Body of pancreas (tissue), 4 donors: Measurements from ENCODE around the gene POC1A.

Source experiments
- POLR2A ChIP-seq, 3 donors: fragments of 450-650 bp; IDR thresholded peaks; one replicate each; pipeline ENCODE4 v1.6.1; 2016; ENCODE audit warnings: antibody characterized with exemption in 3 of 3, mild to moderate bottlenecking in 2 of 3
- TF ChIP-seq, protein P1 (sequence below), 7 experiments: fragments of 450-650 bp in 4 of 7; fragments of 200-600 bp in 3 of 7; sonication (generic) in 3 of 7; IDR thresholded peaks; one replicate each; pipeline ENCODE4 v1.5.1; 2016 to 2019; ENCODE audit warnings: antibody characterized with exemption in 7 of 7

DNA sequence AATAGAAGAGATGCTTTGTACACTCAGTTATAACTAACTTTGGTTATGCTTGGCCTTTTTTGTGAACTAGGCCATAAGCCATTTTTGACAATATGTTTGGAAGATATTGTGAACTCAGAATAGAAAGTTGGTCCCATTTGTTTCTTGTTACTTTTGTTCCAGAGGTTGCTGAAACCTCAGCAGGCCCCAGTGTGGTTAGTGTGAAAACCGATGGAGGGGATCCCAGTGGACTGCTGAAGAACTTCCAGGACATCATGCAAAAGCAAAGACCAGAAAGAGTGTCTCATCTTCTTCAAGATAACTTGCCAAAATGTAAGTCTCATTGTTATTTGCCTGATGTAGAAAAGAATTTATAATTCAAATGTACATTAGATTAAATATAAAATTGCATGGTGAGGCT lies 49.5 kb upstream of the POC1A start:
- TF ChIP-seq, protein P1, sequence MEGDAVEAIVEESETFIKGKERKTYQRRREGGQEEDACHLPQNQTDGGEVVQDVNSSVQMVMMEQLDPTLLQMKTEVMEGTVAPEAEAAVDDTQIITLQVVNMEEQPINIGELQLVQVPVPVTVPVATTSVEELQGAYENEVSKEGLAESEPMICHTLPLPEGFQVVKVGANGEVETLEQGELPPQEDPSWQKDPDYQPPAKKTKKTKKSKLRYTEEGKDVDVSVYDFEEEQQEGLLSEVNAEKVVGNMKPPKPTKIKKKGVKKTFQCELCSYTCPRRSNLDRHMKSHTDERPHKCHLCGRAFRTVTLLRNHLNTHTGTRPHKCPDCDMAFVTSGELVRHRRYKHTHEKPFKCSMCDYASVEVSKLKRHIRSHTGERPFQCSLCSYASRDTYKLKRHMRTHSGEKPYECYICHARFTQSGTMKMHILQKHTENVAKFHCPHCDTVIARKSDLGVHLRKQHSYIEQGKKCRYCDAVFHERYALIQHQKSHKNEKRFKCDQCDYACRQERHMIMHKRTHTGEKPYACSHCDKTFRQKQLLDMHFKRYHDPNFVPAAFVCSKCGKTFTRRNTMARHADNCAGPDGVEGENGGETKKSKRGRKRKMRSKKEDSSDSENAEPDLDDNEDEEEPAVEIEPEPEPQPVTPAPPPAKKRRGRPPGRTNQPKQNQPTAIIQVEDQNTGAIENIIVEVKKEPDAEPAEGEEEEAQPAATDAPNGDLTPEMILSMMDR (IDR thresholded peaks at IDR 0.05), result no peak
- no peak for TF ChIP-seq POLR2A (IDR thresholded peaks at IDR 0.05)
